Measurements from ENCODE around the gene SERPINA4.

SERPINA4 gene

DNA sequence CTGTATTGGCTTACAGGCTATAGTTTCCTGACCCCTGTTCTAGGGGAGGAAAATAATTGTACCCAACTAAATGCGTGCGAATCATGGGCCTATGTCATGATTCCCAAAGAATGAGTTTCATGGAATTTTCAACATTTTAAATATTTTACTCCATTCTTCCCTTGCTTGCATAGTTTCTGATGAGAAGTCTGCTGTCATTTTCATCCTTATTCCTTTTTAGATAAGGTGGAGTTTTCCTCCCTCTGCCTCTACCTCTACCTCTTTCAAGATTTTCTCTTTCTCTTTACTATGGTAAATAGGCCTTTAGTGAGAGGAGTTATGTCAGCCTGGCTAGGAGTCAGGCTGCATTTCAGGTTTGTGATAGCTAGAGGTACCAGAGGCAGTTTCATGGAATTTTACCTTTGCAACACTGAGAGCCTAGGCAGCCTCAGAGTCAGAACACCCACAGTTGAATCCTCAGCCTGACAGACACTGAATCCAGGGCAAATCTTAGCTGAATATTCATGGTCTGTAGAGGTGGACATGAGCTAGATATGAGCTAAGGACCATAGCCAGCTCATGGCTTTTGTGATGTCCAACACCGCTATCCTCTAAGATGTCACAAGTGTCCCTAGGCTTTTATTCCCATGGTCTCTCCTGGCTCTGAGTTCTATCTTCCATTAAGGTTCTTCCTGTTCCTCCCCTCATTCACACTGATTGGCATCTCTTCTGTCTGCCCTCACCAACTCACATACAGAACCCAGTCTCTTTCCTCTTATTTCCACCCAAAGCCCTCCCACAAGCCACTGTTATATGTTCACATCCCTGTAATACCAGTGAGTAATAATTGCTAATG, 57.0 kb downstream of the SERPINA4 start:
- no peak for DNase-seq

DNA sequence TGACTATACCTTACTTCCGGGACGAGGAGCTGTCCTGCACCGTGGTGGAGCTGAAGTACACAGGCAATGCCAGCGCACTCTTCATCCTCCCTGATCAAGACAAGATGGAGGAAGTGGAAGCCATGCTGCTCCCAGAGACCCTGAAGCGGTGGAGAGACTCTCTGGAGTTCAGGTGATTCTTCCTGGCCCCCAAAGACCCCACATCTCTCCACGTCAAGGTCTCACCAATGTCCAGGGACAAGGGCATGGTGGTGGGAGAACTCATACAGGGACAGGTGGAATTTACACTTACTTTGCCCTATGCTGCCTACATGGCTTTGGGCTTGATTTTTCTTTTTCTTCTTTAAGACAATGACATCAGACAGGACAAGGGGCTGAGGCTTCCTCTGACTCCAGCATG, 58.1 kb downstream of the SERPINA4 start:
- DNase-seq = no peak

Measured in NCI-H2081 treated with DMSO at 0.1 percent for 48 hours (cell line).